ENCODE data around the gene SHISAL2B.

SHISAL2B gene

DNA sequence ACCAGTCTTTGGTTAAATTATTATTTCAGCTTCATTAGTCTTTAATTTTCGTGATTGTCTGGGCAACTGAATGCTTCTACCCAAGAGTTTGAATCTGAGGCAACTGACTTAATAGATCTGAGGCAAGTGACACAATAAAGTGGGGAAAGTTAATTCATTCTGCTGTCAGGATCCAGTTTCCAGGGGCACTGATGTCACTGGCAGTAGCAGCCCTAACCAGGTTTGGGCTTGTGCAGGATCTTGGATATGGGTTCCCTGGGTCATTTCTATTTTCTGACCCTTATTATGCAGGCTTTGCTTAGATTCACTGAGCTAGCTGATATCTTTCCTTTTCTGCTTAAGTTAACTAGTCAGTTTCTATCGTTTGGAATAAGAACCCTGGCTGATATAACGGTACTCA is 68.6 kb downstream of the SHISAL2B start:
- no peak overlapping the region for H3K18ac ChIP-seq (ENCODE audit: low read depth in 1 of 2, low read length in 2 of 2)
- no peak overlapping the region for H2BK15ac ChIP-seq (ENCODE audit: low read depth, poor library complexity, severe bottlenecking)
- no peak overlapping the region for H3K23ac ChIP-seq (ENCODE audit: low read length in 2 of 2)
- peaks cover 3 to 29% of the 10 kb centered on the region in 2 experiments for H3K36me3 ChIP-seq (ENCODE audit: control insufficient read depth in 1 of 2, insufficient read depth in 2 of 2, low read depth in 1 of 2, low read length in 2 of 2)
- WGBS: over 99% methylated on average over 3 of the region's 3 CpGs
- peaks cover 15% of the 10 kb centered on the region for H3K79me1 ChIP-seq (replicated peaks; ENCODE audit: low read length, poor library complexity, severe bottlenecking)
- no peak overlapping the region for H2BK12ac ChIP-seq (ENCODE audit: low read length in 2 of 2)
- DNase-seq: no peak
- H3K9ac ChIP-seq (ENCODE audit: low read length): no peak overlapping the region
- no peak overlapping the region for H3K4me3 ChIP-seq (ENCODE audit: insufficient read depth in 1 of 2, low read depth in 1 of 2, low read length in 2 of 2)
- no peak overlapping the region for H3K27ac ChIP-seq (ENCODE audit: low read length, poor library complexity, severe bottlenecking)
- H3K9me3 ChIP-seq (ENCODE audit: control insufficient read depth, low read length): no peaks in the 10 kb centered on the region
- H3K4me2 ChIP-seq (ENCODE audit: low read length, poor library complexity, severe bottlenecking): no peak overlapping the region
- no peak overlapping the region for H3K14ac ChIP-seq (ENCODE audit: low read length in 2 of 2)
- H3K27me3 ChIP-seq (ENCODE audit: control insufficient read depth in 1 of 2, insufficient read depth in 1 of 2, low read length in 2 of 2): no peaks in the 10 kb centered on the region
- no peak overlapping the region for H2AFZ ChIP-seq (ENCODE audit: low read depth, low read length)
- no peak overlapping the region for H2BK120ac ChIP-seq (ENCODE audit: low read depth, low read length)
- no peak overlapping the region for H3K4ac ChIP-seq (ENCODE audit: low read depth in 1 of 2, low read length in 2 of 2)
- H4K91ac ChIP-seq (ENCODE audit: low read length): no peak overlapping the region
- no peaks in the 10 kb centered on the region for H3K4me1 ChIP-seq (ENCODE audit: control insufficient read depth, insufficient read depth, low read depth, low read length)
- H2BK5ac ChIP-seq (ENCODE audit: low read depth, low read length, poor library complexity, severe bottlenecking): no peak overlapping the region
- no peak overlapping the region for H2AK5ac ChIP-seq (ENCODE audit: low read length, severe bottlenecking)
- no peak overlapping the region for H4K8ac ChIP-seq (ENCODE audit: low read length)

DNA sequence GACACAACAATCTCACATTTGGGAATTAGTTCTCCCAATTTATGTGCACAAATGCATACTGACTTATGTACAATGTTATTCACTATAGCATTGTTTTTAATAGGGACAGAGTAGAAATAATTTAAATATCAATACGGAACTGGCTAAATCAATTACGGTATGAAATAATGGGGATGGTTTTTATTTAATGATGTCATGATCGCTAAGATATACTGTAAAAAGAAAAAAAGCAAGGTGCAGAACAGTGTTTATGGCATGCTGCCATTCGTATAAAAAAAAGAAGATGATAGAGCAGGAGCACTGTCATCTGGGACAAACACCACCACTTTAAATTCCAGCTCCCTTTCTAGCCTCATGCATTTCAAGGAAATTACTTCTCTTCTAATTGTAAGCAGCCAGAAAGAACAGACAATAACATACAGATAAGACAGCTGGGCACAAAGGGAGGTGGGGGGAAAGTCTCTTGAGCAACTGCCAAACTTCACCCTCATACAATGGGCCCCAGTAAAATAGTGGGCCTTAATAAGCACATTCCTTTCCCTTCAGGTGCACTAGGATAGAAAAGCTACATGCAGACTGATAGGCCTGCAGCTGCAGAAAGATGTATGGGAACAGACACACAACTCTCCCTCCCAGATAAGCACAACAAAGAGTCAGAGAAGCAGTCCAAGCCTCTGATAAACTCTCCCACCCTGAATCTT is 69.8 kb downstream of the SHISAL2B start:
- Histone ChIP-seq H3K9ac (ENCODE audit: low read length) (no peak overlapping the region), H3K4me3 (ENCODE audit: insufficient read depth in 1 of 2, low read depth in 1 of 2, low read length in 2 of 2) (no peak overlapping the region)

DNA sequence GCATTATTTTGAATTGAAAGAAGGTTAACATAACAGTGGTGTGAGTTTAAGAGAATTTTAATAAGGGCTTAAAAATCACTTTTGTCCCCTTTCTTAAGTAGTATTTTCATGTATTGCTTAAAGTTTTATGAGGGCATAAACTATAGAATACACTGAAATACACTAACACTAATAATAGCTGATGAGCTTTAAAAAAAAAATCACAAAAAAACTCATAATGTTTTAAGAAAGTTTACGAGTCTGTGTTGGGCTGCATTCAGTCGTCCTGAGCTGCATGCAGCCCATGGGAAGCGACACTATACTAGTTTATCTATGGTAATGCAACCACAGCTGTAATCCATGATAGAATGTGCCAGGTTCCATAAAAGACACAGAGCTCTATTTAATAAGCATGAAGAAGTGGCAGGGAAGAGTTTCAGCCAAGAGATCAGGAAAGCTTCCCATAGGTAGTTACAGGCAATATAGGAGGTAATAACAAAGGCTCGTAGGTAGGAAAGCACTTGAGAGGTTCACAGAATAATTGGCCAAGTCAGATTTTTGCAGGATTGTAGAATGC is 73.7 kb downstream of the SHISAL2B start:
- no peak for DNase-seq
- Histone ChIP-seq H3K9me3 (ENCODE audit: control insufficient read depth, low read length) (no peaks in the 10 kb centered on the region), H3K23ac (ENCODE audit: low read length in 2 of 2) (no peak overlapping the region), H4K8ac (ENCODE audit: low read length) (no peak overlapping the region), H3K36me3 (ENCODE audit: control insufficient read depth in 1 of 2, insufficient read depth in 2 of 2, low read depth in 1 of 2, low read length in 2 of 2) (peaks cover 6 to 39% of the 10 kb centered on the region in 2 experiments), H2BK12ac (ENCODE audit: low read length in 2 of 2) (no peak overlapping the region), H2BK15ac (ENCODE audit: low read depth, poor library complexity, severe bottlenecking) (no peak overlapping the region), H3K27me3 (ENCODE audit: control insufficient read depth in 1 of 2, insufficient read depth in 1 of 2, low read length in 2 of 2) (no peaks in the 10 kb centered on the region), H4K91ac (ENCODE audit: low read length) (no peak overlapping the region), H3K4me3 (ENCODE audit: insufficient read depth in 1 of 2, low read depth in 1 of 2, low read length in 2 of 2) (no peak overlapping the region), H2AFZ (ENCODE audit: low read depth, low read length) (no peak overlapping the region), H2AK5ac (ENCODE audit: low read length, severe bottlenecking) (no peak overlapping the region), H3K9ac (ENCODE audit: low read length) (no peak overlapping the region), H3K27ac (ENCODE audit: low read length, poor library complexity, severe bottlenecking) (no peak overlapping the region), H2BK120ac (ENCODE audit: low read depth, low read length) (no peak overlapping the region), H3K79me1 (replicated peaks; ENCODE audit: low read length, poor library complexity, severe bottlenecking) (peaks cover 16% of the 10 kb centered on the region), H3K4me1 (ENCODE audit: control insufficient read depth, insufficient read depth, low read depth, low read length) (peaks cover 3% of the 10 kb centered on the region), H3K4ac (ENCODE audit: low read depth in 1 of 2, low read length in 2 of 2) (no peak overlapping the region), H3K14ac (ENCODE audit: low read length in 2 of 2) (no peak overlapping the region), H2BK5ac (ENCODE audit: low read depth, low read length, poor library complexity, severe bottlenecking) (no peak overlapping the region), H3K18ac (ENCODE audit: low read depth in 1 of 2, low read length in 2 of 2) (no peak overlapping the region), H3K4me2 (ENCODE audit: low read length, poor library complexity, severe bottlenecking) (no peak overlapping the region)
- WGBS: 94% methylated on average over 4 of the region's 4 CpGs

More for the DNA sequence above, 69.8 kb downstream of the SHISAL2B start:
- DNase-seq: no peak
- Histone ChIP-seq H2AFZ (ENCODE audit: low read depth, low read length) (no peak overlapping the region), H3K4ac (ENCODE audit: low read depth in 1 of 2, low read length in 2 of 2) (no peak overlapping the region), H3K36me3 (ENCODE audit: control insufficient read depth in 1 of 2, insufficient read depth in 2 of 2, low read depth in 1 of 2, low read length in 2 of 2) (peaks cover 3 to 34% of the 10 kb centered on the region in 2 experiments), H4K8ac (ENCODE audit: low read length) (no peak overlapping the region), H2BK15ac (ENCODE audit: low read depth, poor library complexity, severe bottlenecking) (no peak overlapping the region), H3K18ac (ENCODE audit: low read depth in 1 of 2, low read length in 2 of 2) (no peak overlapping the region), H3K27ac (ENCODE audit: low read length, poor library complexity, severe bottlenecking) (no peak overlapping the region), H3K4me1 (ENCODE audit: control insufficient read depth, insufficient read depth, low read depth, low read length) (no peaks in the 10 kb centered on the region), H3K79me1 (replicated peaks; ENCODE audit: low read length, poor library complexity, severe bottlenecking) (peaks cover 15% of the 10 kb centered on the region), H2BK120ac (ENCODE audit: low read depth, low read length) (no peak overlapping the region), H3K27me3 (ENCODE audit: control insufficient read depth in 1 of 2, insufficient read depth in 1 of 2, low read length in 2 of 2) (no peaks in the 10 kb centered on the region), H2AK5ac (ENCODE audit: low read length, severe bottlenecking) (no peak overlapping the region), H2BK5ac (ENCODE audit: low read depth, low read length, poor library complexity, severe bottlenecking) (no peak overlapping the region), H3K23ac (ENCODE audit: low read length in 2 of 2) (no peak overlapping the region), H4K91ac (ENCODE audit: low read length) (no peak overlapping the region), H3K9me3 (ENCODE audit: control insufficient read depth, low read length) (no peaks in the 10 kb centered on the region), H3K4me2 (ENCODE audit: low read length, poor library complexity, severe bottlenecking) (no peak overlapping the region), H2BK12ac (ENCODE audit: low read length in 2 of 2) (no peak overlapping the region), H3K14ac (ENCODE audit: low read length in 2 of 2) (no peak overlapping the region)
- WGBS: 86% methylated on average over 4 of the region's 4 CpGs

DNA sequence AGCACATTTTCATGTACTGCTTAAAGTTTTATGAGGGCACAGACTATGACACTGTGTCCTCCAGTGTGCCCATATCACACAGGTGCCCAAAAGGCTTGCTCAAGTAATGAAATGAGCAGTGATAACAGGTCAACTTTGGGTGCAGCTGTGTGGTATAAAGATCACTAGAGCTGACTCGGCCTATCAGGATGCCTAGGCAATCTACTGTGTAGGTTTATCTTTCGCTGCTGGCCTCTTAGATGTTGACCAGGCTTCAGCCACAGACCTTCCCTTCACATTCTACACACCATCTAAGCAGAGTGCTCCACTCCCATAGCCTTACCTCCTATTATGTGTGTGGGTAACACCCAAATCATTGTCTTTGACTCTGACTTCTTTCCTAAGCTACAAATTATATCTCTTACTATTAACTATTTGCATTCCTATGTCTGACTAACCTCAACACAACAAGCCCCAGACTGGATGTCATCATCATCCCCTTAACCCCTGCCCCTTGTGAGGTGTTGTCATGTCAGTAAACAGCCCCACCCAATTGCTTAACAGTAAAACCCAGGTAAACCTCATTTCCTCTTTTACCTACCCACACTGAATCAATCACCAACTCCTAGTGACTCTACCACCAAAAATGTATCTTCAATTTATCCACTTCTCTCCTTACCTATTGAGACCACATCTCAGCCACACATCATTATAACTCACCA is 75.7 kb downstream of the SHISAL2B start:
- peak overlapping the region in 1 of 2 experiments; percentile 22 for H3K18ac ChIP-seq (ENCODE audit: low read depth in 1 of 2, low read length in 2 of 2)
- no peak overlapping the region for H2AFZ ChIP-seq (ENCODE audit: low read depth, low read length)
- H2BK15ac ChIP-seq (ENCODE audit: low read depth, poor library complexity, severe bottlenecking): no peak overlapping the region
- H2BK5ac ChIP-seq (ENCODE audit: low read depth, low read length, poor library complexity, severe bottlenecking): no peak overlapping the region
- H3K79me1 ChIP-seq (replicated peaks; ENCODE audit: low read length, poor library complexity, severe bottlenecking): peaks cover 23% of the 10 kb centered on the region
- no peaks in the 10 kb centered on the region for H3K9me3 ChIP-seq (ENCODE audit: control insufficient read depth, low read length)
- no peak overlapping the region for H3K4ac ChIP-seq (ENCODE audit: low read depth in 1 of 2, low read length in 2 of 2)
- H3K4me2 ChIP-seq (ENCODE audit: low read length, poor library complexity, severe bottlenecking): no peak overlapping the region
- peak overlapping the region; percentile 26 for H3K9ac ChIP-seq (ENCODE audit: low read length)
- DNase-seq: peak; percentile 48
- peaks cover 3% of the 10 kb centered on the region for H3K4me1 ChIP-seq (ENCODE audit: control insufficient read depth, insufficient read depth, low read depth, low read length)
- H3K27me3 ChIP-seq (ENCODE audit: control insufficient read depth in 1 of 2, insufficient read depth in 1 of 2, low read length in 2 of 2): no peaks in the 10 kb centered on the region
- peaks cover 6 to 33% of the 10 kb centered on the region in 2 experiments for H3K36me3 ChIP-seq (ENCODE audit: control insufficient read depth in 1 of 2, insufficient read depth in 2 of 2, low read depth in 1 of 2, low read length in 2 of 2)
- H3K14ac ChIP-seq (ENCODE audit: low read length in 2 of 2): peak overlapping the region in 1 of 2 experiments; percentile 76
- WGBS: 99% methylated on average over 2 of the region's 2 CpGs
- H2AK5ac ChIP-seq (ENCODE audit: low read length, severe bottlenecking): no peak overlapping the region
- no peak overlapping the region for H2BK120ac ChIP-seq (ENCODE audit: low read depth, low read length)
- peak overlapping the region in 1 of 2 experiments; percentile 28 for H3K4me3 ChIP-seq (ENCODE audit: insufficient read depth in 1 of 2, low read depth in 1 of 2, low read length in 2 of 2)
- H2BK12ac ChIP-seq (ENCODE audit: low read length in 2 of 2): no peak overlapping the region
- no peak overlapping the region for H4K8ac ChIP-seq (ENCODE audit: low read length)
- no peak overlapping the region for H3K23ac ChIP-seq (ENCODE audit: low read length in 2 of 2)
- no peak overlapping the region for H3K27ac ChIP-seq (ENCODE audit: low read length, poor library complexity, severe bottlenecking)
- H4K91ac ChIP-seq (ENCODE audit: low read length): no peak overlapping the region
